ENCODE results near the gene GMFB. TPM values are rescaled to one million over a fixed set of nuclear protein-coding genes. Genes with fewer than 3 reads are reported as not detected.

Gene GMFB
- total RNA-seq, 1 experiment from 2014 or later = 85.2 TPM

GRCh38 chr14:54502602-54503001 is 13.8 kb upstream of the GMFB start:
- ChIA-PET CTCF (interaction anchor here (0.5 to 1.2 kb wide), 2 partner anchors 8 to 10 kb away, joined by 3 read pairs; no protein-coding TSS in a partner anchor), POLR2A (ENCODE audit: unreplicated experiment) (interaction anchor here (0.5 kb wide), 1 partner anchor 1783 kb away, joined by 5 read pairs; no protein-coding TSS in a partner anchor)
- Histone ChIP-seq H3K9ac (ENCODE audit: low read length) (no peak overlapping the region), H3K9me2 (replicated peaks; ENCODE audit: low read length) (no peaks in the 10 kb centered on the region), H3K36me3 (ENCODE audit: low read depth, low read length) (no peaks in the 10 kb centered on the region), H3K4me3 (ENCODE audit: low read length) (no peak overlapping the region), H3K27me3 (ENCODE audit: low read length) (no peaks in the 10 kb centered on the region), H3F3A (ENCODE audit: low read length, unreplicated experiment) (no peaks in the 10 kb centered on the region), H3K4me1 (ENCODE audit: insufficient read depth, low read length) (0 out of 2 replicates have a peak, but pooled peaks cover 4% of the 10 kb centered on the region), H3K9me3 (ENCODE audit: low read length) (no peaks in the 10 kb centered on the region), H3K79me2 (ENCODE audit: low read length) (no peaks in the 10 kb centered on the region), H2AFZ (ENCODE audit: low read length) (no peak overlapping the region), H3K4me2 (ENCODE audit: low read length) (no peak overlapping the region), H4K20me1 (ENCODE audit: low read length) (no peaks in the 10 kb centered on the region), H3K27ac (ENCODE audit: low read length) (no peak overlapping the region)
- no TSS peak for BruUV-seq (replicated peaks)
- intact Hi-C loops (cut with micrococcal nuclease) = loop anchor here (1.0 to 10.0 kb wide), 3 partner anchors 272 to 482 kb away; no protein-coding TSS in a partner anchor
- TF ChIP-seq CTCF (conservative IDR thresholded peaks at IDR 0.05; ENCODE audit: low read depth, low read length) (no peak), EZH2phosphoT487 (IDR thresholded peaks at IDR 0.05; ENCODE audit: borderline replicate concordance, low read length) (no peak), EZH2 (IDR thresholded peaks at IDR 0.05; ENCODE audit: low read length, unreplicated experiment) (no peak)
- ATAC-seq (no peak), DNase-seq (no peak)

GRCh38 chr14:54501480-54501879 is 12.7 kb upstream of the GMFB start:
- no TSS peak for BruUV-seq (replicated peaks)
- Histone ChIP-seq H3K9me3 (ENCODE audit: low read length) (no peaks in the 10 kb centered on the region), H3K36me3 (ENCODE audit: low read depth, low read length) (no peaks in the 10 kb centered on the region), H3K9me2 (replicated peaks; ENCODE audit: low read length) (no peaks in the 10 kb centered on the region), H3K79me2 (ENCODE audit: low read length) (no peaks in the 10 kb centered on the region), H3K4me1 (ENCODE audit: insufficient read depth, low read length) (0 out of 2 replicates have a peak, but pooled peaks cover 4% of the 10 kb centered on the region), H3F3A (ENCODE audit: low read length, unreplicated experiment) (no peaks in the 10 kb centered on the region), H3K27ac (ENCODE audit: low read length) (no peak overlapping the region), H4K20me1 (ENCODE audit: low read length) (no peaks in the 10 kb centered on the region), H3K9ac (ENCODE audit: low read length) (no peak overlapping the region), H3K4me3 (ENCODE audit: low read length) (no peak overlapping the region), H2AFZ (ENCODE audit: low read length) (no peak overlapping the region), H3K27me3 (ENCODE audit: low read length) (no peaks in the 10 kb centered on the region), H3K4me2 (ENCODE audit: low read length) (no peak overlapping the region)
- no peak for DNase-seq
- no peak for ATAC-seq
- intact Hi-C loops (cut with micrococcal nuclease) = loop anchor here (10.0 kb wide), 1 partner anchor 483 kb away; no protein-coding TSS in a partner anchor
- ChIA-PET CTCF (no interaction called here), POLR2A (ENCODE audit: unreplicated experiment) (no interaction called here)
- no peak for TF ChIP-seq EZH2phosphoT487 (IDR thresholded peaks at IDR 0.05; ENCODE audit: borderline replicate concordance, low read length)
- TF ChIP-seq EZH2 (IDR thresholded peaks at IDR 0.05; ENCODE audit: low read length, unreplicated experiment) = no peak
- TF ChIP-seq CTCF (conservative IDR thresholded peaks at IDR 0.05; ENCODE audit: low read depth, low read length) = no peak

GRCh38 chr14:54500744-54501143 is 12.0 kb upstream of the GMFB start:
- Histone ChIP-seq H2AFZ (ENCODE audit: low read length) (no peak overlapping the region), H3K9ac (ENCODE audit: low read length) (no peak overlapping the region), H3F3A (ENCODE audit: low read length, unreplicated experiment) (no peaks in the 10 kb centered on the region), H3K9me2 (replicated peaks; ENCODE audit: low read length) (no peaks in the 10 kb centered on the region), H3K36me3 (ENCODE audit: low read depth, low read length) (no peaks in the 10 kb centered on the region), H3K4me3 (ENCODE audit: low read length) (no peak overlapping the region), H4K20me1 (ENCODE audit: low read length) (no peaks in the 10 kb centered on the region), H3K4me2 (ENCODE audit: low read length) (no peak overlapping the region), H3K79me2 (ENCODE audit: low read length) (no peaks in the 10 kb centered on the region), H3K27ac (ENCODE audit: low read length) (no peak overlapping the region), H3K4me1 (ENCODE audit: insufficient read depth, low read length) (0 out of 2 replicates have a peak, but pooled peaks cover 4% of the 10 kb centered on the region), H3K27me3 (ENCODE audit: low read length) (no peaks in the 10 kb centered on the region), H3K9me3 (ENCODE audit: low read length) (no peaks in the 10 kb centered on the region)
- ATAC-seq (no peak), DNase-seq (no peak)
- POLR2A ChIA-PET (ENCODE audit: unreplicated experiment) = no interaction called here
- no TSS peak for BruUV-seq (replicated peaks)
- CTCF ChIA-PET = no interaction called here
- intact Hi-C loops (cut with micrococcal nuclease) = loop anchor here (10.0 kb wide), 1 partner anchor 484 kb away; no protein-coding TSS in a partner anchor
- no peak for TF ChIP-seq EZH2phosphoT487 (IDR thresholded peaks at IDR 0.05; ENCODE audit: borderline replicate concordance, low read length)
